Choroid plexus epithelial cell (primary cell): Measurements from ENCODE around the gene TIMP3.
"Not testable (repeated sequence)": the region's sequence is repeated elsewhere in the genome, so short reads cannot be mapped to it uniquely, and the experiment has no call there.

Experiments used
- DNase-seq: peaks from one replicate; pipeline ENCODE4 v3.0.0-alpha.2; 2010; ENCODE audit warnings: low read depth
- H3K4me3 ChIP-seq: 2 replicates; pipeline ENCODE4 v1.5.1; 2011; ENCODE audit warnings: low read depth, mild to moderate bottlenecking, control low read depth, low read length, moderate library complexity
- CTCF ChIP-seq: conservative IDR thresholded peaks from 2 replicates; pipeline ENCODE4 v1.5.1; 2011; ENCODE audit warnings: low read depth, mild to moderate bottlenecking, control low read depth, inconsistent platforms, low read length, moderate library complexity

TIMP3 gene

GRCh38 chr22:32862083-32862482, 60.6 kb downstream of the TIMP3 start:
- TF ChIP-seq CTCF, result no peak
- no peak overlapping the region for H3K4me3 ChIP-seq
- DNase-seq, result no peak

- no peak for TF ChIP-seq CTCF
- no peak for DNase-seq
- H3K4me3 ChIP-seq, result no peak overlapping the region
Observed at GRCh38 chr22:32862936-32863661, 61.6 kb downstream of the TIMP3 start.

- H3K4me3 ChIP-seq, result no peak overlapping the region
- no peak for DNase-seq
- TF ChIP-seq CTCF, result no peak
Observed at GRCh38 chr22:32864041-32864440, 62.5 kb downstream of the TIMP3 start.

- DNase-seq, result no peak
- TF ChIP-seq CTCF, result no peak
- no peak overlapping the region for H3K4me3 ChIP-seq
Observed at GRCh38 chr22:32864596-32864995, 63.1 kb downstream of the TIMP3 start.

GRCh38 chr22:32866953-32867352, 65.4 kb downstream of the TIMP3 start:
- no peak overlapping the region for H3K4me3 ChIP-seq
- no peak for DNase-seq
- TF ChIP-seq CTCF, result no peak

- no peak for TF ChIP-seq CTCF
- H3K4me3 ChIP-seq, result no peak overlapping the region
- no peak for DNase-seq
Observed at GRCh38 chr22:32868946-32869345, 67.4 kb downstream of the TIMP3 start.

- no peak overlapping the region for H3K4me3 ChIP-seq
- DNase-seq, result no peak
- no peak for TF ChIP-seq CTCF
Observed at GRCh38 chr22:32870474-32870873, 69.0 kb downstream of the TIMP3 start.

- DNase-seq, H3K4me3 ChIP-seq: not testable (repeated sequence)
Observed at GRCh38 chr22:32873604-32874003, 72.1 kb downstream of the TIMP3 start.
